HT-29 (cell line): ENCODE results near the gene ASGR2. TPM values are rescaled to one million over a fixed set of nuclear protein-coding genes. Genes with fewer than 3 reads are reported as not detected.
"Not testable (repeated sequence)": the region's sequence is repeated elsewhere in the genome, so short reads cannot be mapped to it uniquely, and the experiment has no call there.

Experiments used
- DNase-seq: peaks from one replicate; pipeline ENCODE4 v3.0.0-alpha.2; 2015; ENCODE audit warnings: low spot score
- total RNA-seq: library from RNA; depleted of rRNA; stranded (reverse); fragments of >200 nt; shearing (Covaris generic); gene quantifications from 2 replicates; pipeline ENCODE4 v1.2.3, GENCODE V29; 2014; rRNA removed

Gene ASGR2
- total RNA-seq, result not detected in 2 replicates

- no peak for DNase-seq
These were observed at the start of gene ASGR2 for GRCh38 chr17:7114241-7114874. TSS of gene ASGR2 (minus strand) at chr17:7114822. CDS start at chr17:7114240, 582 bp downstream.

- not testable (repeated sequence) for DNase-seq
These were observed 44.9 kb upstream of the ASGR2 start for GRCh38 chr17:7159571-7159970.

- not testable (repeated sequence) for DNase-seq
These were observed 43.8 kb upstream of the ASGR2 start for GRCh38 chr17:7158424-7158823.

GRCh38 chr17:7156342-7156940, 41.8 kb upstream of the ASGR2 start:
- DNase-seq, result peak; percentile 8

GRCh38 chr17:7147772-7148171, 33.1 kb upstream of the ASGR2 start:
- DNase-seq, result no peak

- DNase-seq, result no peak
These were observed 31.5 kb upstream of the ASGR2 start for GRCh38 chr17:7146115-7146514.

- no peak for DNase-seq
These were observed 29.6 kb upstream of the ASGR2 start for GRCh38 chr17:7144213-7144612.

- DNase-seq, result peak; percentile 55
These were observed 27.2 kb upstream of the ASGR2 start for GRCh38 chr17:7141824-7142223.

GRCh38 chr17:7139400-7139799, 24.8 kb upstream of the ASGR2 start:
- no peak for DNase-seq

GRCh38 chr17:7138800-7139381, 24.3 kb upstream of the ASGR2 start:
- no peak for DNase-seq

- DNase-seq, result no peak
These were observed 22.7 kb upstream of the ASGR2 start for GRCh38 chr17:7137171-7137943.

- peak; percentile 69 for DNase-seq
These were observed 21.8 kb upstream of the ASGR2 start for GRCh38 chr17:7136266-7136877.

- DNase-seq, result no peak
These were observed 19.3 kb upstream of the ASGR2 start for GRCh38 chr17:7133916-7134315.

- DNase-seq, result no peak
These were observed 18.8 kb upstream of the ASGR2 start for GRCh38 chr17:7133424-7133823.

GRCh38 chr17:7132511-7133094, 18.0 kb upstream of the ASGR2 start:
- no peak for DNase-seq

- DNase-seq, result no peak
These were observed 16.8 kb upstream of the ASGR2 start for GRCh38 chr17:7131423-7131791.

GRCh38 chr17:7130621-7131422, 16.2 kb upstream of the ASGR2 start:
- DNase-seq, result no peak

GRCh38 chr17:7129311-7129710, 14.7 kb upstream of the ASGR2 start:
- no peak for DNase-seq

GRCh38 chr17:7128160-7128559, 13.5 kb upstream of the ASGR2 start:
- no peak for DNase-seq

GRCh38 chr17:7127501-7127900, 12.9 kb upstream of the ASGR2 start:
- DNase-seq, result not testable (repeated sequence)

GRCh38 chr17:7126386-7126785, 11.8 kb upstream of the ASGR2 start:
- not testable (repeated sequence) for DNase-seq
